K562 (cell line): ENCODE results near the gene RACGAP1. TPM values are rescaled to one million over a fixed set of nuclear protein-coding genes. Genes with fewer than 3 reads are reported as not detected.

Source experiments
- CBX3 ChIP-seq, 2 experiments: IDR thresholded peaks; 1 replicate in 1 of 2; 2 replicates in 1 of 2; pipeline ENCODE4 v1.6.1; 2012; ENCODE audit warnings: inconsistent platforms in 2 of 2, low read length in 2 of 2, borderline replicate concordance in 1 of 2, control low read depth in 1 of 2
- CTCFL ChIP-seq: IDR thresholded peaks from 2 replicates; pipeline ENCODE4 v1.6.1; 2011; ENCODE audit warnings: borderline replicate concordance, low read depth, mild to moderate bottlenecking, moderate library complexity, low read length; ENCODE audit not compliant: insufficient read depth, poor library complexity, severe bottlenecking
- KDM4B ChIP-seq, 2 experiments: fragments of 450-650 bp in 1 of 2; sonication (generic) in 1 of 2; IDR thresholded peaks; 2 replicates each; pipeline ENCODE4 v1.6.1; 2016 to 2017; ENCODE audit warnings: borderline replicate concordance in 2 of 2, antibody characterized with exemption in 1 of 2, low read depth in 1 of 2, mild to moderate bottlenecking in 1 of 2
- MYC ChIP-seq, 2 experiments: fragments of 250-450 bp in 1 of 2; sonication (Bioruptor Pico) in 1 of 2; IDR thresholded peaks; 2 replicates each; pipeline versions ENCODE4 v1.5.1 to v1.6.1; 2012 to 2021; ENCODE audit warnings: low read depth in 2 of 2, borderline replicate concordance in 1 of 2, improper control_type of control experiment in 1 of 2, low read length in 1 of 2, mild to moderate bottlenecking in 1 of 2, moderate library complexity in 1 of 2
- NR2C2 ChIP-seq, 2 experiments: fragments of 200-800 bp in 1 of 2; sonication (Bioruptor generic) in 1 of 2; sonication (generic) in 1 of 2; formaldehyde crosslinking in 1 of 2; IDR thresholded peaks; 2 replicates each; pipeline versions ENCODE4 v1.6.1 to v1.8.0; 2016 to 2022; ENCODE audit warnings: mild to moderate bottlenecking in 1 of 2, missing compliant biosample characterization in 1 of 2, missing genetic modification characterization in 1 of 2, missing genetic modification reagents in 1 of 2
- PHF20 ChIP-seq: fragments of 450-650 bp; IDR thresholded peaks from 2 replicates; pipeline ENCODE4 v1.6.1; 2018; ENCODE audit not compliant: partially characterized antibody
- TBL1XR1 ChIP-seq, 2 experiments: IDR thresholded peaks; 2 replicates each; pipeline ENCODE4 v1.6.1; 2012; ENCODE audit warnings: improper control_type of control experiment in 2 of 2, low read length in 2 of 2, mild to moderate bottlenecking in 1 of 2
- TEAD4 ChIP-seq, 2 experiments: sonication (generic) in 1 of 2; formaldehyde crosslinking in 1 of 2; IDR thresholded peaks; 2 replicates each; pipeline versions ENCODE4 v1.6.1 to v1.8.0; 2012 to 2022; ENCODE audit warnings: borderline replicate concordance in 1 of 2, inconsistent platforms in 1 of 2, low read length in 1 of 2, mild to moderate bottlenecking in 1 of 2, missing genetic modification reagents in 1 of 2
- XRCC5 ChIP-seq: fragments of 200-400 bp; formaldehyde crosslinking; IDR thresholded peaks from 2 replicates; pipeline ENCODE4 v1.6.1; 2017; ENCODE audit warnings: low read depth, mild to moderate bottlenecking, low read length
- ZFX ChIP-seq: sonication (generic); formaldehyde crosslinking; IDR thresholded peaks from 2 replicates; pipeline ENCODE4 v1.8.0; 2022; ENCODE audit warnings: mild to moderate bottlenecking, missing genetic modification reagents, moderate library complexity
- ZNF239 ChIP-seq: fragments of 250-450 bp; sonication (Bioruptor Pico); IDR thresholded peaks from 2 replicates; pipeline ENCODE4 v1.4.0; 2020; ENCODE audit warnings: mild to moderate bottlenecking
- ZNF589 ChIP-seq: fragments of 200-800 bp; sonication (Bioruptor generic); IDR thresholded peaks from 2 replicates; pipeline ENCODE4 v1.6.1; 2016; ENCODE audit warnings: low read depth, missing genetic modification characterization, missing compliant biosample characterization
- ZNF766 ChIP-seq: fragments of 200-800 bp; sonication (Bioruptor generic); conservative IDR thresholded peaks from 2 replicates; pipeline ENCODE4 v1.6.1; 2016; ENCODE audit warnings: missing genetic modification characterization, missing compliant biosample characterization
- polyA plus RNA-seq, 8 experiments: library from polyadenylated mRNA; depleted of rRNA in 4 of 8; stranded (reverse) in 5 of 8; unstranded in 3 of 8; fragments of >200 nt; fragmentation: Nextera tagmentation in 2 of 8; fragmentation: Illumina TruSeq in 1 of 8; extraction: Ambion mirVana in 2 of 8; extraction: Trizol in 1 of 8; gene quantifications; 2 replicates each; pipeline versions ENCODE4 v1.2.1 to v1.2.3, GENCODE V29; 2011 to 2014; ENCODE audit warnings: inconsistent platforms in 1 of 8, missing spikeins in 1 of 8
- total RNA-seq, 7 experiments: library from RNA; depleted of rRNA in 6 of 7; stranded (reverse); fragments of >200 nt in 6 of 7; fragmentation: Illumina TruSeq in 2 of 7; extraction: Trizol in 2 of 7; gene quantifications; 2 replicates each; pipeline versions ENCODE4 v1.2.1 to v1.2.3, GENCODE V29; 2011 to 2021; ENCODE audit warnings: low replicate concordance in 1 of 7
- TF ChIP-seq, protein P1 (sequence below), 2 experiments: fragments of 450-650 bp; formaldehyde crosslinking in 1 of 2; IDR thresholded peaks; 2 replicates each; pipeline versions ENCODE4 v1.4.0 to v1.6.1; 2014 to 2020; ENCODE audit warnings: mild to moderate bottlenecking in 2 of 2, borderline replicate concordance in 1 of 2, low read depth in 1 of 2

Gene RACGAP1
- total and polyA plus RNA-seq, 9 of the 15 experiments (the other 6 are each of a cell fraction or from before 2014, with no cell fraction given) = 56.4 to 92.9 (median 71.8) TPM

- TF ChIP-seq, protein P1, sequence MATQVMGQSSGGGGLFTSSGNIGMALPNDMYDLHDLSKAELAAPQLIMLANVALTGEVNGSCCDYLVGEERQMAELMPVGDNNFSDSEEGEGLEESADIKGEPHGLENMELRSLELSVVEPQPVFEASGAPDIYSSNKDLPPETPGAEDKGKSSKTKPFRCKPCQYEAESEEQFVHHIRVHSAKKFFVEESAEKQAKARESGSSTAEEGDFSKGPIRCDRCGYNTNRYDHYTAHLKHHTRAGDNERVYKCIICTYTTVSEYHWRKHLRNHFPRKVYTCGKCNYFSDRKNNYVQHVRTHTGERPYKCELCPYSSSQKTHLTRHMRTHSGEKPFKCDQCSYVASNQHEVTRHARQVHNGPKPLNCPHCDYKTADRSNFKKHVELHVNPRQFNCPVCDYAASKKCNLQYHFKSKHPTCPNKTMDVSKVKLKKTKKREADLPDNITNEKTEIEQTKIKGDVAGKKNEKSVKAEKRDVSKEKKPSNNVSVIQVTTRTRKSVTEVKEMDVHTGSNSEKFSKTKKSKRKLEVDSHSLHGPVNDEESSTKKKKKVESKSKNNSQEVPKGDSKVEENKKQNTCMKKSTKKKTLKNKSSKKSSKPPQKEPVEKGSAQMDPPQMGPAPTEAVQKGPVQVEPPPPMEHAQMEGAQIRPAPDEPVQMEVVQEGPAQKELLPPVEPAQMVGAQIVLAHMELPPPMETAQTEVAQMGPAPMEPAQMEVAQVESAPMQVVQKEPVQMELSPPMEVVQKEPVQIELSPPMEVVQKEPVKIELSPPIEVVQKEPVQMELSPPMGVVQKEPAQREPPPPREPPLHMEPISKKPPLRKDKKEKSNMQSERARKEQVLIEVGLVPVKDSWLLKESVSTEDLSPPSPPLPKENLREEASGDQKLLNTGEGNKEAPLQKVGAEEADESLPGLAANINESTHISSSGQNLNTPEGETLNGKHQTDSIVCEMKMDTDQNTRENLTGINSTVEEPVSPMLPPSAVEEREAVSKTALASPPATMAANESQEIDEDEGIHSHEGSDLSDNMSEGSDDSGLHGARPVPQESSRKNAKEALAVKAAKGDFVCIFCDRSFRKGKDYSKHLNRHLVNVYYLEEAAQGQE (IDR thresholded peaks at IDR 0.05; ENCODE audit: borderline replicate concordance) = peak; percentile 58; the same call in 1 of the 2 replicates
- TF ChIP-seq, protein P1 (CRISPR knock-in tag; IDR thresholded peaks at IDR 0.05; ENCODE audit: low read depth) = no peak
- TF ChIP-seq ZNF589 (CRISPR knock-in tag) (no peak), XRCC5 (peak; percentile 80; the same call in 1 of the 2 replicates), TBL1XR1 (IDR thresholded peaks at IDR 0.05; ENCODE audit: low read length in 2 of 2) (0 out of 4 replicates have a peak, but pooled peaks of 1 of the 2 experiments have one; percentile 24), CBX3 (IDR thresholded peaks at IDR 0.05; ENCODE audit: borderline replicate concordance in 1 of 2, low read length in 2 of 2) (peak in 1 of 2 experiments; percentile 85; a peak in 1 of 3 replicates), NR2C2 (CRISPR knock-in tag; IDR thresholded peaks at IDR 0.05) (no peak), NR2C2 (tag; IDR thresholded peaks at IDR 0.05) (peak; percentile 47), PHF20 (peak; percentile 49), ZFX (CRISPR knock-in tag) (peak; percentile 84), ZNF239 (CRISPR knock-in tag) (no peak), KDM4B (IDR thresholded peaks at IDR 0.05; ENCODE audit: borderline replicate concordance in 2 of 2, low read depth in 1 of 2) (0 out of 4 replicates have a peak, but pooled peaks of 1 of the 2 experiments have one; percentile 36), TEAD4 (IDR thresholded peaks at IDR 0.05; ENCODE audit: low read length) (peak; percentile 42; the same call in 1 of the 2 replicates), TEAD4 (CRISPR knock-in tag; IDR thresholded peaks at IDR 0.05; ENCODE audit: borderline replicate concordance) (no peak), ZNF766 (CRISPR knock-in tag) (0 out of 2 replicates have a peak, but pooled peaks have one; percentile 37), MYC (IDR thresholded peaks at IDR 0.05; ENCODE audit: low read depth, low read length) (peak; percentile 56), MYC (CRISPR knock-in tag; IDR thresholded peaks at IDR 0.05; ENCODE audit: borderline replicate concordance, low read depth) (no peak), CTCFL (peak; percentile 95)
Measured at GRCh38 chr12:49945394-49946080, 79.8 kb downstream of the RACGAP1 start (continued).
